Activated CD8-positive, alpha-beta memory T cell treated with anti-CD3 and anti-CD28 coated beads, Interleukin-2, amount 50 U/mL, for 1 hour (primary cell): ENCODE results near the gene ATN1.

Source experiments
- DNase-seq: peaks from one replicate; pipeline ENCODE4 v3.0.0-alpha.2; 2020; ENCODE audit errors: extremely low read depth

Gene ATN1

DNA sequence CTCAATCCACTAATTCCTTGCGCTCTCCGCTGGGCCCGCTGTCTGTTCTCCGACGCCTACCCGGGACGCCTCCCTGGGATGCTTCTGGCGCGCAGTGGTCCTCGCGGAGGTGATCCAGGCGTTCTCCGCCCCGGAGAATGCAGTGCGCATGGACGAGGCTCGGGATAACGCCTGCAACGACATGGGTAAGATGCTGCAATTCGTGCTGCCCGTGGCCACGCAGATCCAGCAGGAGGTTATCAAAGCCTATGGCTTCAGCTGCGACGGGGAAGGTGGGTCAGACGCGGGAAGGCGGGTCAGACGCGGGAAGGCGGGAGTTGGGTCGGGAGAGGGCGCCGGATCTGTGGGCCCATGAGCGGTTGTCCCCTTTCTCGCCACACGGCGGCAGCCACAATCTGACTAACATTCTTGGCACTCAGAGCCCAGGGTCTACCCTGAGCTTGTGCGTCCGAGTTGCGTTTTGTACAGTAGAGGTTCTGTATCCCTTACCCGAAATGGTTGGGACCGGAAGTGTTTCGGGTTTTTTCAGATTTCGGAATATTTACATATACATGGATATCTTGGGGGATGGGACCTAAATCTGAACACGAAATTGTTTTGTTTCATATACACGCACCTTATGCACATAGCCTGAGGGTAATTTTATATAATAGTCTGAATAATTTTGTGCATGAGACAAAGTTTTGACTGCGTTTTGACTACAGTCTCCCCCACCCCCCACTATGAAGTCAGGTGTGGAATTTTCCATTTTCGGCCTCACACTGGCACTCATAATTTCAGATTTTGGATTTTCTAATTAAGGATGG is 16.8 kb downstream of the ATN1 start:
- DNase-seq = peak; percentile 73

DNA sequence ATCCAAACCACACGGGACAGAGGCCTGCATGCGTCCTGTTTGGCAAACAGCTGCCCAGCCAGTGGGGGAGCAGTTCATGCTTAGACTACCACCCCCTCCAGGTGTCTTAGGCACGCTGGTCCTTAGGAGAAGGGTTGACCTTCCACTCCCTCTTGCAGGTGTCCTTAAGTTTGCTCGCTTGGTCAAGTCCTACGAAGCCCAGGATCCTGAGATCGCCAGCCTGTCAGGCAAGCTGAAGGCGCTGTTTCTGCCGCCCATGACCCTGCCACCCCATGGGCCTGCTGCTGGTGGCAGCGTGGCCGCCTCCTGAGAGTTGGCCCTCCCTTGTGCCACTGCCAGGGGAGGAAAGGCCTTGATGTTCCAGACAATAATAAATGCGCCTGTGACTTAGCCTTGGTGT is 17.9 kb downstream of the ATN1 start:
- no peak for DNase-seq

DNA sequence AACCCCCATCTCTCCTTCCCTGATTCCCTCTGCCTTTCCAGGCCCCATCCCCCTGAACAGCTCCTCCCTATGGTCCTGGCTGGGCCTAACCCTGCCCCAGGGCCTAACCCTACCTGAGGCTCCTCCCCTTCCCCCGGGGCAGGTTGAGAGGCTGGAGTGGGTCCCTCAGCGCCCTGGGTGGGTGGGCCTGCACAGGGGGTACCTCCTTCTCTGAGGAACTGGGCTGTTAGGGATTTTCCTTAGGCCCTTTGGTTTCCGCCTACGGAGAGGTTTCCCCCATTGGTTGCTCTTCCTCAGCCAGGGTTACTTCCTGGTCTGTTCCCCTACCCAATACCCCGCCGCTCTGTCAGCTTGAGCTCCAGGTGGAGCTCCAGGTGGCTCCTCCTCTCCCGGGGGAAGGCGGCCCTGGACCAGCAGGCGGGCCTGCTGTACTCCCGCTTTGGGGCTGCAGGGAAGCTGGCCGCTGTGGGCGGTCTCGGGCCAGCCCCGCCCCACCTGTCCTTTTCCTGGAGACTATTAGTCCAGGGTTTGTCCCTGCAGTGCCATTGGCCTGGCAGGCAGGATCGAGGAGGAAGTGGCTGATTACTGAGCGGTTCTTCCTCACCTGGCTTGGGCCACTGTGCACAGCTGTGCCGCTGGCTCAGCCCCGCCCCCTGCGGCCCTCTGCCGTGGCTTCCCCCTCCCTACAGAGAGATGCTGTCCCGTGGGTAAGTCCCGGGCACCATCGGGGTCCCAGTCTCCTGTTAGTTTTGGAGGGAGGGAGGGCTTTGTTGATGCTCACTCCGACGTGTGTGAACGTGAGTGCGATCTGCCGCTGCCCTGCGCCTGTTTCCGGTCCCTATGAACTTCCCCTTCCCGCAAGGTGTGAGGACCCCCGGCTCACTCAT is 18.5 kb downstream of the ATN1 start:
- DNase-seq = no peak

DNA sequence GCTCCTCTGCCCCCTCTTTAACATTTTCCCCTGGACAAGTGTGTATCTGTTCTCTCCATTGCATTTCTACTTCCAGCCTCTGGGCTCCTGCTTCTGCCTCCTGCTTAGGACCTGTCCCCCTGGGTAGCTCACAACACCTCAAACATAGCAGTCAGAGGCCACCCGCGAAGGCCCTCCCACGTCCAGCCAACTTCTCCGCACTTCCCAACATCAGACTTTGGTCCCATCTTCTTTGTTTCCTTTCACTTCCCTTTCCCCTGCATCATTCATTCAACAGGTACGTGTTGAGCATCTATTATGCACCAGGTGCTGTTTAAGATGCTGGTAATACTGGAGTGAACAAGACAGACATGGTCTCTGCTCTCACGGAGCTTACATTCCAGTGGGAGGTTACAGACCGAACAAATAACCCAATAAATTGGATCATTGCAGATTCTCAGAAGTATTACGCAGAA is 19.2 kb downstream of the ATN1 start:
- DNase-seq = no peak

DNA sequence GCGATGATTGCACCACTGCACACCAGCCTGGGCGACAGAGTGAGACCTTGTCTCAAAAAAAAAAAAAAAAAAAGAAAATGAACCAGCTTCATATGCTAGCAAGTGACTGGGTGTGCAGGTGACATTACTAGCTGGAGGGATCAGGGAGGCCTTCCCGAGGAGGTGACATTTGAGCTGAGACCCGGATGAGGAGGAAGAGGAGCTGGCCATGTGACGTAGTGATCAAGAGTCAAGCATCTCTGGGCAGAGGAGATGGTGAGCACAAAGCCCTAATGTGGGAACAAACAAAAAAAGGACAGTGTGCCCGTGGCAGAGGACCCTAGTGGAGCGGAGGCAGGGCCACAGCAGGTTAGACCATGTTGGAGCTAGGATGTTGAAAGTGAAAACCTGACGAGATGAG is 19.9 kb downstream of the ATN1 start:
- DNase-seq = no peak

DNA sequence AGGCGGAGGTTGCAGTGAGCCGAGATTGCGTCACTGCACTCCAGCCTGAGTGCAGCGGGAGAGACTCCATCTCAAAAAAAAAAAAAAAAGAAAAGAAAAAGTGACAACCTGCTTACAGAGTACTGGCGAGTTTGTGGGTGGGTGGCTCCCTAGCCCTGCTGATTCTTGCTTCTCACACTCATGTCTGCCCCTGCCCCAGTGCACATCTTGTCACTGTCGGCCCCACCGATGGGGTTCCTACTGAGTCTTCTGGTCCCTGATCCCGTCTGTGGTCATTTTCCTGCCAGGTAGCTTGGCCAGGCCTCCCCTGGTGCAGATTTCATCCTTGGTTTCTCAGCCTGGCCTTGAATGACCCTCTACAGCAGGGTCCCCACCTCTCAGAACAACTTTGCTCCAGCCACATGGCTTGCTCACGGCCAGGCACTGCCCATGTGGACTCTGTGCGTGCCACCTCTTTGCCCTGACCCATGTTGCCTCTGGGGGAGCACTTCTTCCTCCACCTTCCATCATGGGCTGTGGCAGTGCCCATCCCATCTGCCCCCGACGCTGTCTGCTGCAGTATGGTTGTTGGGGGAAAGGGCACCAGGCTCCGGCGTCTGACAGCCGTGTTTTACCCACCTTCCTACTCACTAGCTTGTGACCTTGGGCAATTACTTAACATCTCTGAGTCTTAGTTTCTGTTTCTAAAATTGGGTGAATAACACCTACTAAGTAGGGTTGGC is 21.3 kb downstream of the ATN1 start:
- no peak for DNase-seq

DNA sequence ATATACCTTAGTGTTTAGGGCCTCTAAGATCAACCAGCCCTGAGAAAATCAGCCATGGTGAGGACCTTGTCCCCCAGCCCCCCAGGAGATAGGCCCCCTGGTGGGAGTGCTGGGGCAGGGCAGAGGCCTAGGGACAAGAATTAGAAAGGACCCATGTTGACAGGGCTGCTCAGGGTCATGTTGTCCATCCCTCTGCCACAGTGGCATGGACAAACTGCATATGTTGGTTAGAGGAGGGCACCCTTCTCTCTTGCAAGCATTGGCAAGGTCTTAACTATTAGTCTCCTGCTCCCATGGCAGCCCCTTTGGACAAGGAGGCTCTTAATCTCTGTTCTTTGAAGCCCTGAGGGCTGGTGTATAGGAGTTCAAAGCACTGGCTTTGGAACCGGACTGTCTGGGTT is 22.6 kb downstream of the ATN1 start:
- DNase-seq = no peak

DNA sequence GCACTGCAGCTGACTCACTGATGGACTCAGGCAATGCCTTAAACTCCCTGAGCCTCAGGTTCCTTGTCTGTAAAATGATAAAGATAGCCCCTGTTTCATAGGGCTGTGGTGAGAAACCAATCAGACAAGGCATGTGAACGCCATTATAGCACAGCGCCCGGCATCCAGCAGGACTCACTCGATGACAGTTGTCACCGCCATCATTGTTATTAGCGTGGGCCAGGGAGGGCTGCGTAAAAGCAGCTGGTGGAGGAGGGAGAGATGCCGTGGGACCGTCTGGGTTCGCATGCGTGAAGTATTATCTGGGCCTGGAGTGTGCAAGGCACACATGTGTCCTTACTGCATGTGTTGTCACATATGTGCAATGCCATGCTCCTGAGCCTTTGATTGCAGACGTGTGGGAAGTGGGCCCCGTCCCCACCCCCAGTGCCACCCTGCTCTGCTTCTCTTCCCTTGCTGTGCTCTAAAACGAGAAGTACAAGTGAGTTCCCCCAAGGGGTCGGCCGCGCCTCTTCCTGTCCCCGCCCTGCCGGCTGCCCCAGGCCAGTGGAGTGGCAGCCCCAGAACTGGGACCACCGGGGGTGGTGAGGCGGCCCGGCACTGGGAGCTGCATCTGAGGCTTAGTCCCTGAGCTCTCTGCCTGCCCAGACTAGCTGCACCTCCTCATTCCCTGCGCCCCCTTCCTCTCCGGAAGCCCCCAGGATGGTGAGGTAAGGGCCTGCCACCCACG is 23.2 kb downstream of the ATN1 start, which contains the start of gene PTPN6:
PTPN6 (plus strand) TSS at position 546 of the 730 bp plus-strand sequence; CDS start at position 703, 157 bp downstream.
- no peak for DNase-seq

DNA sequence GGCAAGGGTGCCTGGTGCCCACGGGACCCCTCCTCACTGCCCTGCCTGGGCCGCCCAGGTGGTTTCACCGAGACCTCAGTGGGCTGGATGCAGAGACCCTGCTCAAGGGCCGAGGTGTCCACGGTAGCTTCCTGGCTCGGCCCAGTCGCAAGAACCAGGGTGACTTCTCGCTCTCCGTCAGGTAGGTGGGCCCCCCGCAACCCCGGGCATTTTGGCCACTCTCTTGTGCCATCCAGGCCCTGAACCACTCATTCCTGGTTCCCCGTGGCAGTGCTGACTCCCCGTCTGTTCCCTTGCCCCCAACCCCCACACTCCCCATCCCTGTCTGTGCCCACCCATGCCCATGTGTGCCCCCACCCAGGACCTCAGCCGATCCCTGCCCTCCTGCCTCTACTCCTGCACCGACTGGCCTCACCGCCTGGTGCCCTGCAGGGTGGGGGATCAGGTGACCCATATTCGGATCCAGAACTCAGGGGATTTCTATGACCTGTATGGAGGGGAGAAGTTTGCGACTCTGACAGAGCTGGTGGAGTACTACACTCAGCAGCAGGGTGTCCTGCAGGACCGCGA is 23.9 kb downstream of the ATN1 start:
- no peak for DNase-seq

DNA sequence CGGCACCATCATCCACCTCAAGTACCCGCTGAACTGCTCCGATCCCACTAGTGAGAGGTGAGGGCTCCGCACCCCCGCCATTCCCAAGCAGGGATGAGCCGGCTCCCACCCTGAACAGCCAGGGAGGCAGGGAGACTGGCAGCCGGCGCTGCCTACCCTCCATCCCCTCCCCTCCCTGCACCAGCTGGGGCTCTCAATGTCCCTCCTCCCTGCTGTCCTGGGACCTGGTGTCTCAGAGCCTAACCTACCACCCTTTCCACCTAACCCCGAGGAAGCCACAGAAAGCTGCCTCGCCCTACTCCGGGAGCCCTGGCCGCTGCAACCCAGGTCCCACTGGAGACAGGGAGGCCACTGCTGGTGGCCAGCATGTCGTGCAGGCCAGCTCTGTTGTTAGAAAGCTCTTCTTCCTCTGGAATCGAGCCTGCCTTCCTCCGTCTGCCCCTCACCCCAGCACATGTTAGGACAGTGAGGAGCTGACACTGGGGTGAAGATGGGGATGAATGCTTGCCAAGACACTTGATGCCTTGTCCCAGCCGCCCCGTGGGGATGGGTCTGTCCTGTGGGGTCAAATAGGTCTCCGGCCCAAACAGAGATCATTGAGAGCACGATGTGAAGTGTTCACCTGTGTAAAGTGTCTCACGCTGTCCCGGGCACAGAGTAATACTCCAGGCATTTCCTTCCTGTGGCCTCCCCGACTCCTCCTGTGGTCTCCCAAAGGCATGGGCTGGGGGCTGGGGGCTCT is 24.5 kb downstream of the ATN1 start:
- no peak for DNase-seq

DNA sequence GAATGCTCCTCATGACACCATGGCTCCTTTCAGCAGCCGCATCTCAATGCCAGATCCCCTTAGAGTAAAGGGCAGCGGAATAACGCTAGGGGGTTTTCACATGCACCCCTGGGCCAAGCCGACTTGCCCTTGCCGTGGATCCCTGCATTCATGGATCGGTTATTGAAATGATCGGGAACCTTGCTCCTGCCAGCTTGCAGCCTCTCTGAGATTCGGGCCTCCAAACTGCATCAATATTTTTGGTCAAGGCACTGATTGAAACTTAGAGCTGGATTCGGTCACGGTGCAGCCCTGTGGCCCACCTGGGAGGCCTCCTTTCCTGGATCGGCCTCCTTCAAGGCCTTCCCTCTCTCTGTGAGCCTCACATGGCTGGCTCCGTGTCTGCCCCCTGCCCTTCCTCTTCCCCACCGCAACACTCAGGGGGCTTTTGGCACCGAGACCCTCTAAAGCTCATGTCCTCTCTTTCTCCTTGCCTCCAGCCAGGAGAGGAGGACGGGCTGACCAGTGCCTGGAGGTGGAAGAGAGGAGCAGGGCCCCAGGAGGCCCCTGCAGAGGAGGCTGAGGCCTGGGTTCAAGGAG is 25.2 kb downstream of the ATN1 start:
- DNase-seq = no peak

DNA sequence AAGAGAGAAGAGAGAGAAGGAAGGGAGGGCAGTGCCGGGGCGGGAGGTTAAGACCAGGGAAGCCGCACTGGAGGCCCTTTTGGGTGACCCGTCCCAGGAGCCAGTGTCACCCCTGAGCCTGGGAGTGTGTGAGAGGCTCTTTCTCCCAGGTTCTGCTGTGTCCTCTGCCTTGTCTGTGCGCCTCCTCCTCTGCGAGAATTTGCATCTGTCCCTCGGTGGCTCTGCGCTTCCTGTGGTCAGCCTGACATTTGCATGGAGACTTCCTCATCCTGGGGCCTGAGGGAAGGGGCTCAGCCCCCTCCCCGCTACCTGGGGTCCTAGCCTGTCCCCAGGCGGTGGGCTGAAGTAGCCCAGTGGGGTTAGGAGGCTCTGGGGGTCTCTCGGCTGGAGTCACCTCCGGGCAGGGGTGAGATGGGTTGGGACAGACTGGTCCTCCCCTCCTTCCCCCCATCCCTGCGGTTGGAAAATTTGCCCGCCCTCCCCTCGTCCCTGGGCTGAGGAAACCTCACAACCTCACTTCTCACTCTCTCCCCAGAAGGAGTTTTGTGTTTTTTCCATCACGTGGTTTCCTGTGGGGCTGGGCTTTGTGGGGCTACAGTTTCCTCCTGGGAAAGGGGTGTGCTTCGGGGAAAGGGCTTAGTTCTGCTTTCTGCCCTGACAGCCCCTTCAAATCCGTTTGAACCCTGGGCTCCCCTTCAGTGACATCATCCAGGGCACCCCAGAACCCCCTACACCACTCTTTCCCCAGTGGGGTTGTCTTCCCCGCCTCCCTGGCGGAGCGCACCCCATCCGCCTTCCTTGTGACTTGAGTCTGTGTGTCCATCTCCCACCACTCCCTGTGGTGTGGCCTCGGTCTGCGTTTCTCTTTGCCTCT is 25.9 kb downstream of the ATN1 start:
- DNase-seq = peak; percentile 75

DNA sequence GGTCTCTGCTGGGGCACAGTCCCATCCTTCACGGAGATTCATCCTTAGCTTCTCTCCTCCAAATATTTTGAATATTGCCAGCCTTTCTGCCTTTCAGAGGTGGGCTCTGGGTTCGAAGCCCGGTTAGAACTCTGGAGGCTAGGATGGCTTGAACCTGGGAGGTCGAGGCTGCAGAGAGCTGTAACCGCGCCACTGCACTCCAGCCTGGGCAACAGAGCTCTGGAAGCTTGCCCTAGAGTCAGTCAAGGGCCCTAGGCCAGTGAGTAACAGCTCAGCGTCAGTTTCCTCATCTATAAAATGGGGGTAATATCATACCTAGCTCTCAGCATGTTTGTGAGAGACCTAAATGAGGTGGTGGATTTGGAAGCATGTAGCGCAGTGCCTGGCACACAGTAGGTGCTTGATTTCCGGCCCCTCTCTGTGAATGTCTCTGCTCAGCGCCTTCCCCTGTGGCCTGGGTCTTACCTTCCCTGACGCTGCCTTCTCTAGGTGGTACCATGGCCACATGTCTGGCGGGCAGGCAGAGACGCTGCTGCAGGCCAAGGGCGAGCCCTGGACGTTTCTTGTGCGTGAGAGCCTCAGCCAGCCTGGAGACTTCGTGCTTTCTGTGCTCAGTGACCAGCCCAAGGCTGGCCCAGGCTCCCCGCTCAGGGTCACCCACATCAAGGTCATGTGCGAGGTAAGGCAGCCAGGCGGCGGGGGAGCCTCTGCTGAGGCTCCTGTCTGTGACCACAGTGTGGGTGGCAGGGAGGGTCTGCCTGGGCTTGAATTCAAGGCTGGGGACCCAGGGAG is 26.8 kb downstream of the ATN1 start:
- DNase-seq = no peak

DNA sequence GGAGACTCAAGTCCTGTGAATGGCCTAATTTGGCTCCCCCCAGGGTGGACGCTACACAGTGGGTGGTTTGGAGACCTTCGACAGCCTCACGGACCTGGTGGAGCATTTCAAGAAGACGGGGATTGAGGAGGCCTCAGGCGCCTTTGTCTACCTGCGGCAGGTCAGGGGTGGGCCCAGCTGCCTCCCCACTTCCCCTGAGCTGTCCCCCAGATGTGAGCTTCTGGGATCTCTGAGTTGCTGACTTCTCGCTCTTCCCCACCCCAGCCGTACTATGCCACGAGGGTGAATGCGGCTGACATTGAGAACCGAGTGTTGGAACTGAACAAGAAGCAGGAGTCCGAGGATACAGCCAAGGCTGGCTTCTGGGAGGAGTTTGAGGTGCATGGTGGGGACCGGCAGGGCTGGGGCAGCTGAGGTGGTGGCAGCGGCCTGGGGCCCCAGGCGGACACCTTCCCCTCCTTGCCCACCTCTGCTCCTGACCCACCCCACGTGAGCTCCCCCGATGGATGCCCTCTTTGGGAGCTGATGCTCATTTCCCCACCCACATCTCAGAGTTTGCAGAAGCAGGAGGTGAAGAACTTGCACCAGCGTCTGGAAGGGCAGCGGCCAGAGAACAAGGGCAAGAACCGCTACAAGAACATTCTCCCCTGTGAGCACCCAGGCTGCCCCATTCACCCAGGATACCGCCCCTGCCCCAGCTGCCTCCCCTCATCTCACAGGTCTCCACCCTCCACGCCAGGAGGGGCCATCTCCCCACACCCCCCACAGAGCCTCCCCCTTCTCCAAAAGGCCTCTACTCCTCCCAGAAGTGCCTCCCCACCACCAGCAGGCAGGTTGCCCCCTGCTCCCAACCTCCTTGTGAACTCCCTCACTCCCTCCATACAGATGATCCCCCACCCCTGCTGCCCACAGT is 27.6 kb downstream of the ATN1 start:
- DNase-seq = no peak

DNA sequence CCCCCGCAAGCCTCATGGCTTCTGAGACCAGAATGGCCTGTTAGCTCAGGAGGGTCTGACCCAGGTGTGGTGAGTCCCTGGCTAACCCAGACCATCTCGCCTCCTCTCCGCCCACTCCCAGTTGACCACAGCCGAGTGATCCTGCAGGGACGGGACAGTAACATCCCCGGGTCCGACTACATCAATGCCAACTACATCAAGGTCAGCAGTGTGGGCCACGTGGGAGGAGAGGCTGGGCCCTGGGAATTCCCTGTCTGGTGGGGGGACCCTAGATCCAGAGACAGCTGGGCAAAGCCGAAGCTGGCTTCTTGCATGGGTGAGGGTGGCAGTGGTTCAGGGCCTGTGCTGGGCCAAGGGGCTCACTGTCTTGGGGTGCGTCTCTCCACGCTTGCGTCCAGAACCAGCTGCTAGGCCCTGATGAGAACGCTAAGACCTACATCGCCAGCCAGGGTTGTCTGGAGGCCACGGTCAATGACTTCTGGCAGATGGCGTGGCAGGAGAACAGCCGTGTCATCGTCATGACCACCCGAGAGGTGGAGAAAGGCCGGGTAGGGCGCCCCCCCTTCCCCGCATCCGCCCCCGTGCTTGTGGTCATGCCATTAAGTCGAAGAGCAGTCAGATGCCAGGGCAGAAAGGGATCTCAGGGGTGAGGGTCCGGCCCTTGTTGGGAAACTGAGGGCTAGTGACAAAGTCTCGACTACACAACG is 28.4 kb downstream of the ATN1 start:
- DNase-seq = no peak

DNA sequence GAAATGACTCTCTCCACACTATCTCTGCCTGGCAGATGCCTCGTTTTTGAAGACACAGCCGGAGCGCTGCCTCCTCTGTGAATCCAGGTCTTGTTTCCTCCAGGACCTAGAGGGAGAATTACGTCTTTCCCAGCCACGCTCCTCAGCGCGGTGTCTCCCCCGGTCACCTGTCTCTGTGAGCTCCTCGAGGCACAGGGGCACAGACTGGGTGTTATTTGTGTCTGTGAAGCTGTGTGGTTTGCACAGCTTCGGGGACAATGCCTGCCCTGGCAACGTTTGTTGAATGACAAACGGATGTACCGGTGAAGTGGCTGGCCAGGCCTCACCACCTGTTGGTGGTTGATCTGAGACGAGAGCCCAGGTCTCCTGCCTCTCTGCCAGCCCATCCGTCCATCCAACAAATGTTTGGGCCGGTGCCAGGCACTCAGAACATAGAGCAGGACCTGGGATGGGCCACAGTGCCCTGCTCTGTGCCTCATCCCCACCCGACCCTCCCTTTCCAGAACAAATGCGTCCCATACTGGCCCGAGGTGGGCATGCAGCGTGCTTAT is 29.5 kb downstream of the ATN1 start:
- no peak for DNase-seq
